NCI-H2107 treated with DMSO at 0.1 percent for 48 hours (cell line): Measurements from ENCODE around the gene CYP27A1.
"Not testable (repeated sequence)": the region's sequence is repeated elsewhere in the genome, so short reads cannot be mapped to it uniquely, and the experiment has no call there.

Source experiments
- DNase-seq: peaks from one replicate; lab custom pipeline; 2025; ENCODE audit not compliant: unreplicated experiment; lab: John Stamatoyannopoulos, UW

The CYP27A1 gene

GRCh38 chr2:218830526-218831306 lies 48.8 kb downstream of the CYP27A1 start:
- DNase-seq: no peak

GRCh38 chr2:218831378-218831990 lies 49.5 kb downstream of the CYP27A1 start, which contains the start of gene PRKAG3:
PRKAG3 (minus strand) TSS chr2:218831803.
- DNase-seq: no peak

- DNase-seq: no peak
These were observed 50.1 kb downstream of the CYP27A1 start for GRCh38 chr2:218832081-218832480.

GRCh38 chr2:218832520-218832919 lies 50.6 kb downstream of the CYP27A1 start:
- no peak for DNase-seq

GRCh38 chr2:218833023-218833609 lies 51.2 kb downstream of the CYP27A1 start:
- DNase-seq: no peak

GRCh38 chr2:218834685-218835084 lies 52.7 kb downstream of the CYP27A1 start:
- no peak for DNase-seq

- no peak for DNase-seq
These were observed 55.5 kb downstream of the CYP27A1 start for GRCh38 chr2:218837495-218837894.

- DNase-seq: no peak
These were observed 57.5 kb downstream of the CYP27A1 start for GRCh38 chr2:218839430-218839829.

- no peak for DNase-seq
These were observed 57.9 kb downstream of the CYP27A1 start for GRCh38 chr2:218839888-218840287.

GRCh38 chr2:218844334-218844733 lies 62.4 kb downstream of the CYP27A1 start:
- not testable (repeated sequence) for DNase-seq

GRCh38 chr2:218846963-218847362 lies 65.0 kb downstream of the CYP27A1 start:
- DNase-seq: not testable (repeated sequence)

GRCh38 chr2:218849721-218850120 lies 67.8 kb downstream of the CYP27A1 start:
- no peak for DNase-seq

- no peak for DNase-seq
These were observed 68.8 kb downstream of the CYP27A1 start for GRCh38 chr2:218850796-218851195.

- DNase-seq: no peak
These were observed 69.3 kb downstream of the CYP27A1 start for GRCh38 chr2:218851286-218851685.

GRCh38 chr2:218852911-218853667 lies 71.1 kb downstream of the CYP27A1 start:
- DNase-seq: peak; percentile 16

- DNase-seq: no peak
These were observed 71.8 kb downstream of the CYP27A1 start for GRCh38 chr2:218853766-218854165.

GRCh38 chr2:218854860-218855259 lies 72.9 kb downstream of the CYP27A1 start:
- no peak for DNase-seq

GRCh38 chr2:218855305-218856166 lies 73.6 kb downstream of the CYP27A1 start:
- no peak for DNase-seq

- DNase-seq: no peak
These were observed 74.4 kb downstream of the CYP27A1 start for GRCh38 chr2:218856167-218856895.

- no peak for DNase-seq
These were observed 74.9 kb downstream of the CYP27A1 start for GRCh38 chr2:218856896-218857243.
